ENCODE measurements around the gene USP13.

- TF ChIP-seq ZNF274 (IDR thresholded peaks at IDR 0.05; ENCODE audit: low read depth, low read length) (no peak), SUZ12 (IDR thresholded peaks at IDR 0.05; ENCODE audit: extremely low read depth, insufficient read depth, insufficient read length) (no peak), YY1 (IDR thresholded peaks at IDR 0.05; ENCODE audit: insufficient read depth, insufficient read length) (no peak)
Observed at GRCh38 chr3:179646177-179646576, 6.7 kb upstream of the USP13 start.
